Mucosa of stomach (tissue), 1 donor: Measurements from ENCODE around the gene PMEPA1.

Experiments
- H3K27me3 ChIP-seq: one replicate; pipeline ENCODE4 v1.7.0; 2013; ENCODE audit warnings: mild to moderate bottlenecking, low read length; ENCODE audit not compliant: control insufficient read depth, insufficient read depth
- H3K36me3 ChIP-seq: one replicate; pipeline ENCODE4 v1.7.0; 2013; ENCODE audit warnings: low read length; ENCODE audit not compliant: control insufficient read depth, insufficient read depth
- H3K4me1 ChIP-seq: one replicate; pipeline ENCODE4 v1.7.0; 2013; ENCODE audit warnings: mild to moderate bottlenecking, low read length; ENCODE audit not compliant: control insufficient read depth, insufficient read depth
- H3K4me3 ChIP-seq: one replicate; pipeline ENCODE4 v1.7.0; 2013; ENCODE audit warnings: low read length
- H3K9ac ChIP-seq: one replicate; pipeline ENCODE4 v1.7.0; 2013; ENCODE audit warnings: mild to moderate bottlenecking, low read length, moderate library complexity
- H3K9me3 ChIP-seq: one replicate; pipeline ENCODE4 v1.7.0; 2013; ENCODE audit warnings: mild to moderate bottlenecking, low read length, moderate library complexity; ENCODE audit not compliant: control insufficient read depth
- donor health status: Pancreatic carcinoma.

Gene PMEPA1

GRCh38 chr20:57677584-57677982 lies 32.2 kb downstream of the PMEPA1 start:
- Histone ChIP-seq H3K36me3 (no peaks in the 10 kb centered on the region), H3K4me1 (no peaks in the 10 kb centered on the region), H3K9ac (no peak overlapping the region), H3K4me3 (no peak overlapping the region), H3K27me3 (no peaks in the 10 kb centered on the region), H3K9me3 (no peaks in the 10 kb centered on the region)

DNA sequence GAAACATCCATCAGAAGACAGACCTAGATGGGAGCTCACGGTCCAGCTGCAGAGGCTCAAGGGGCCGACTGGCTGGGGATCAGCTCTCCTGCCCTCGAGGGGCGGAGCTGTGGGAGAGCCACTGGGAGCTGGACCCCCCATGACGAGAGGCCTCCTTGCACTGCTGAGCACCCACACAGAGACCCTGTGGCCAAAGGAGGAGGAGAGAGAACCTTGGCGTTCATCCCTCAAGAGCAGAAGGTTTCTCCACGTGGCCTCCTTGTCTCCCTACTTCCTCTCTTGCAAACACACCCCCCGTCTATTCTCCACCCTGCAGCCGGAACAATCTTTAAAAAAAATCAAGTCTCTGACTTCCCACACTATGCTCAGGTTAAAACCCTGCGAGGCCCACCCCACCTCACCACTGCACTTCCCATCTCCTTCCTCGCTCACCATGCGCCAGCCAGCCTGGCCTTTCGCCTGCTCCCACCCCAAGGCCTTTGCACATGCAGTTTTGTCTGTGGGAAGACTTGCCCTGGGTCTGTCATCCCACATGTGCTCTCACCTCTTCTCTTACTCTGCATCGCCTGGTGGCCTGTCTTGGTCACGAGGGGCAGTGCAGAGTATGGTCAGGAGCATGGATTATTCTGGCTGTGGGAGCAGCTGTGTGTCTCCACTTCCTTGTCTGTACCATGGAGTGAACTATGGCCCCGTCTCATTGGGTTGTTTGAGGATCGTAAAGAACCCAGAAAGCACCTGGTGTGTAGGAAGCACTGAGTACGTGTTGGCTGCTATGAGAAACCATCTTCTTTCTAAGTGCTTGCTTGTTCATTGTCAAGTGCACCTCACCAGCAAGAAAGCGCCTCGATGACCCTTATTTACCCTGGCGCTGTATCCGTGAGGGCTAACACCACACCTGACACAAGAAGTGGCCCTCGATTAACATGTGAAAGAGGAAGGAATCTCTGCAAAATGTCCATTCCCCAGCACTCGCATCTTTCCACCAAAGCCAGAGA lies 32.9 kb downstream of the PMEPA1 start:
- H3K9me3 ChIP-seq = no peaks in the 10 kb centered on the region
- no peak overlapping the region for H3K4me3 ChIP-seq
- H3K4me1 ChIP-seq = no peaks in the 10 kb centered on the region
- H3K27me3 ChIP-seq = no peaks in the 10 kb centered on the region
- no peaks in the 10 kb centered on the region for H3K36me3 ChIP-seq
- H3K9ac ChIP-seq = no peak overlapping the region

GRCh38 chr20:57675773-57676172 lies 34.0 kb downstream of the PMEPA1 start:
- Histone ChIP-seq H3K36me3 (no peaks in the 10 kb centered on the region), H3K9ac (no peak overlapping the region), H3K27me3 (no peaks in the 10 kb centered on the region), H3K9me3 (no peaks in the 10 kb centered on the region), H3K4me1 (no peaks in the 10 kb centered on the region), H3K4me3 (no peak overlapping the region)

GRCh38 chr20:57672953-57673575 lies 36.8 kb downstream of the PMEPA1 start:
- no peak overlapping the region for H3K4me3 ChIP-seq

DNA sequence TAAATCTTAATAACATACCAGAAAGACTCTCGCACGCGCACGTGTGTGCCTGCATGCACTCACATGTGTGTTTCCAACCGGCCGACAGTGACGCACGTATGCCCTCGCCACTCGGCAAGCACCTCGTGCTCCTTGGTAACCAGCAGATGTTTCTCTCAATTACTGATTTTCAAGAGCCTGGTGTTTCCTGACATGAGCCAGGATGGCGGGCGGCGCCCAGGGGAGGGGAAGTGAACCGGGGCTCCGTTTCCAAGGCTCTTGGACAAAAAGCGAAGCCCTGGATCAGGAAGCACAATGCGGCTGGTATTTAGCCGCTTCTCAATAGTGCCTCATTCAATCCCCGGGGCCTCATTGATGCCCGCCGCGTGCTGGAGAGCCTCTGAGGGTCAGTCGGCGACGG lies 37.7 kb downstream of the PMEPA1 start:
- Histone ChIP-seq H3K27me3 (no peaks in the 10 kb centered on the region), H3K9me3 (no peaks in the 10 kb centered on the region), H3K9ac (no peak overlapping the region), H3K4me3 (no peak overlapping the region), H3K36me3 (no peaks in the 10 kb centered on the region), H3K4me1 (no peaks in the 10 kb centered on the region)

More at GRCh38 chr20:57672953-57673575, 36.8 kb downstream of the PMEPA1 start:
- Histone ChIP-seq H3K9ac (no peak overlapping the region), H3K36me3 (no peaks in the 10 kb centered on the region), H3K9me3 (no peaks in the 10 kb centered on the region), H3K27me3 (no peaks in the 10 kb centered on the region), H3K4me1 (no peaks in the 10 kb centered on the region)

DNA sequence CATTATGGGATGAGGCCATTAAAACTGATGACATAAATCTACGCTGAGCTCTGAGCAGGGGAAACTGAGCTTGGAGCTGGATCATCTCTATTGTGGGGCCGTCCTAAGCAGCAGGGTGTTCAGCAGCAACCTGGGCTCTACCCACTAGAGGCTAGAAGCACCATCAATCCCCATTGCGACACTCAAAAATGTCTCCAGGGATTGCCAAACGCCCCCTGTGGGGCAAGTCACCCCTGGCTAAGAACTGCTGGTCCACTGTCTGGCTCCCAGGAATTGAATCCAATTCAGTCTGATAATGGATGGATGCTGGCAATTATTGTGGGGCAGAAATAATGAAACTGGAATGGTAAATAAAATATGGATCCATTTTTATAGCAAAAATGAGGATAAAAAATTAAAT lies 38.2 kb downstream of the PMEPA1 start:
- Histone ChIP-seq H3K27me3 (no peaks in the 10 kb centered on the region), H3K9me3 (no peaks in the 10 kb centered on the region), H3K4me1 (no peaks in the 10 kb centered on the region), H3K9ac (no peak overlapping the region), H3K4me3 (no peak overlapping the region), H3K36me3 (no peaks in the 10 kb centered on the region)

- no peak overlapping the region for H3K9ac ChIP-seq
- H3K36me3 ChIP-seq = no peaks in the 10 kb centered on the region
These were observed 38.8 kb downstream of the PMEPA1 start for GRCh38 chr20:57671072-57671391.

DNA sequence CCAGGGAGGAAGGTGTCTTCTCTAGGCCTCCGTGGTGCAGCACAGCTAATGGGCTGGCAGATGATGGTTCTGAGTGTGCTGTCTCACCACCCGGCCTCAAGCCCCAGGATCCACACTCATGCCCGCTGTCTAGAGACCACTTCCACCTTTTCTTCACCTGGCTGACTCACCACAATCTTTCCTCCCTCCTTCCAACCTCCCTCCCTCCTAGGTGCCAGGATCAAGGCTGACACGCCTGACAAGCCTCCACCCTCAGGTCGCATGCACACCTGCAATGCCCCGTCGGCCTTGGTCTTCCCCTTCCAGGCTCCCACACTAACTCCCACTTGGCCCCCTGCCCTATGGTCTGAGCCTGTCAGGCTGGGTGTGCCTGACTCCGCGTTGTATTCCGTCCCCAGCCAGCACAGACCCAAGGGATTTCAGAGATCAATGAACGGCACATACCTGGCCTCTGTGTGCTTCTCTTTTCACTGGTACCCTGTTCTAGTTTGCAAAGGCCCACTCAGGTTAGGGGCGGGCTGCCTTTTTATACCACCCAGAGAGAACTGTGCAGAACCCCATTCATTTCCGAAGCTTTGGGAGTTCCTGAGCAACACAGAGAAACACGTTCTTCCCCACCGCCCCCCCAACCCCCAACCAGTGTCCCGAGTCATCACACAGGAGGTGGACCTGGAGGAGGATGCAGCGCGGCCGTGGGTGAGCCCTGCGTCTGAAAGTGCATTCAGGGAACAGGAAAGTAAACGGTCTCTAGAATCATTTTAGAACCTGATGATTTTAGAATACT lies 39.3 kb downstream of the PMEPA1 start:
- no peaks in the 10 kb centered on the region for H3K36me3 ChIP-seq
- no peak overlapping the region for H3K9ac ChIP-seq
- H3K27me3 ChIP-seq = no peaks in the 10 kb centered on the region
- no peak overlapping the region for H3K4me3 ChIP-seq
- no peaks in the 10 kb centered on the region for H3K9me3 ChIP-seq
- H3K4me1 ChIP-seq = no peaks in the 10 kb centered on the region

More at GRCh38 chr20:57671072-57671391, 38.8 kb downstream of the PMEPA1 start:
- Histone ChIP-seq H3K4me1 (no peaks in the 10 kb centered on the region), H3K27me3 (no peaks in the 10 kb centered on the region), H3K4me3 (no peak overlapping the region), H3K9me3 (no peaks in the 10 kb centered on the region)

DNA sequence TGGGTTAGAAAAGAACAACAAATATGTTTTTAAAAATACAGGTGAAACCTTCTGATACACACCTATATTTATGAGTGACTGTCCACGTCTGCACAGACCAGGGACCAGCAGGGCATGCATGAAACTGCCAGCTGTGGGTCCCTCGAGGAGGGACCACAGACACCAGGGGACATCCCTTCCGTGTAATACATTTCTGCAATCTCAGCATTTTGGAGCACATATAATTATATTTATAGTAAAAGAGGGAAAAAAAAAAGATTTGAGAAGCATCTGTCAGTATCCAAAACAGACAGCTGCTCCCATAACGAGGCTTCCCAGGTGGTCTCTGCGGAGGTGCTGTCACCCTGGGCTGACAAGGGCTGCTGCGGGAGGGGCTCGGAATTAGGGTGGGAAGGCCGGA lies 40.2 kb downstream of the PMEPA1 start:
- no peak overlapping the region for H3K9ac ChIP-seq
- H3K9me3 ChIP-seq = no peaks in the 10 kb centered on the region
- no peaks in the 10 kb centered on the region for H3K27me3 ChIP-seq
- H3K36me3 ChIP-seq = no peaks in the 10 kb centered on the region
- no peak overlapping the region for H3K4me3 ChIP-seq
- no peaks in the 10 kb centered on the region for H3K4me1 ChIP-seq

DNA sequence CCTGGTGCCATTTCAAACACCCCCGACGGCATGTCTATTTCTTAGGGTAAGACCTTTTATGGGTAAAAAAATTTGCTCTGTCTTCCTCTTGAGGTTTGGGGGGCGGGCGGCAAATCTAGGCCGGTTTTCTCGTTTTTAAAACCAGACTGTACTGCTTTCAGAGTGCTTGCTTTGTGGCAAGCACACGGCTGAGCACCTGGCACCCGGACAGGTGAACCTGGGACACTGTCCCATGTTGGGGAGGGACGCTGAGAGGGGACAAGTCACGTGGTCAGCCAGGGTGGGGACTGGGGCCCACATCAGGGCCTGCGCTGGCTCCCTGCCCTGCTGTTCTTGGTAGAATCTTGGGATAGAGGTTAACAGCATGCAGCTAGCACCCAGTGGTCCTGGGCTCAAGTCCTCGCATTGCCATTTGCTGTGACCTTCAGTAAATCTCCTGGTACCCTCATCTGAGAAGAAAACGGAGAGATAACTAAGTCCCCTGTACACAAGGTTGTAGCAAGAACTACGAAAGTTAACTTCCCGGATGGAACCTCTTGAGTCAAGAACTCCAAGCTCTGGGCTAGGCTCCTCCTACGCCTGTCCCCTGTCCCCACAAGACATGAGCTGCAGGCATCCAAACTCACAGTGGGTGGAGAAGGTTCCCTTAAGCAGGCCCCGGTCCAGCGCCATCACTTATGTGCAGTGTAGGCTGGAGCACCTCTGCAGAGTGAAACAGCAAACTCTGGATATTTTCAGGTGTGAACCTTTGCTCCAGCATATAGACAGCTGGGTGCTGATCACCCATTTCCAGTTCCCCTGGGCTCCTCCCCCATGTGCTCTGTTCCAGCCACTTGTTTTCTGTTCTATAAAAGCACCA lies 41.7 kb downstream of the PMEPA1 start:
- Histone ChIP-seq H3K36me3 (no peaks in the 10 kb centered on the region), H3K27me3 (no peaks in the 10 kb centered on the region), H3K4me1 (no peaks in the 10 kb centered on the region), H3K9me3 (no peaks in the 10 kb centered on the region), H3K9ac (no peak overlapping the region), H3K4me3 (no peak overlapping the region)

GRCh38 chr20:57667388-57667787 lies 42.4 kb downstream of the PMEPA1 start:
- H3K4me1 ChIP-seq = no peaks in the 10 kb centered on the region
- H3K27me3 ChIP-seq = no peaks in the 10 kb centered on the region
- no peaks in the 10 kb centered on the region for H3K36me3 ChIP-seq
- no peak overlapping the region for H3K4me3 ChIP-seq
- H3K9me3 ChIP-seq = no peaks in the 10 kb centered on the region
- no peak overlapping the region for H3K9ac ChIP-seq
